Embryonic facial prominence (tissue), 1 donor: ENCODE measurements around the gene PNMA6F.

ENCODE experiments used
- DNase-seq: peaks from one replicate; pipeline ENCODE4 v3.0.0-alpha.2; 2016; ENCODE audit errors: extremely low spot score

PNMA6F gene

DNA sequence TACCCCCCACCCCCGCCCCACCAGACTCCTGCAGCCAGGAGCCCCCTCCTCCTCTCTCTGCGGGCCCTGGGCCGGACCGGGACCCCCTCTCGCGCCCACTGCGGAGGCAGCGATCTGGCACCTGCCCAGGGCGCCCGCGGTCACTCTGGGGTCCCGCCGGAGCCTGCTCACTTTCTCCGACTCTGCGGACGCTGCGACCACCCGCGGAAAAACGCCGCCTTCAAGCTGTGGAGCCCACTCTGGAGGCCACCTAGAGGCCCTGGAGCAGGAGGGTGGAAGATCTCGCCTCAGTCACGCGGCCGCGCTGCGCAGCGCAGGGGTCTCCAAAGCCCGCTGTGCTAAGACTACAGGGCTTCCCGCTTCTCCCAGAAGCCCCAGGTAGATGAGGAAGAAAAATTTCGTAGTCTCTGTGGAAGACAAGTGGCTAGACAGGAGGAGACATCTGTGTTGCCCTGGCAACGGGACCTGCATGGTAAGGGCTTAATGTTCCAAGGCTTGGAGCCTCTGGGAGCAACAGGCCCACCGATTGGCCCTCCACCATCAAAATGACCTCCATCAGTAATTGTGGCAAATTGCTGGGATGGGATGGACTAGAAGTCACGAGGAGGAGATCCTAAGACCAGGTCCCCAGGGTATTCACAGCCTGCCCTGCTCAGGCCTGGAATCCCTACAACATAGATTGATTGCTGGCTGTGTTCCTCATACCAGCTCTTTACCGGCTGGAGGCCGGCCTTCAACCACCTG lies at the start of gene PNMA6F:
Gene PNMA6F (minus strand): TSS at position 387 of the 744 bp plus-strand sequence. CDS start 1,093 bp downstream, outside the sequence.
- DNase-seq = no peak

DNA sequence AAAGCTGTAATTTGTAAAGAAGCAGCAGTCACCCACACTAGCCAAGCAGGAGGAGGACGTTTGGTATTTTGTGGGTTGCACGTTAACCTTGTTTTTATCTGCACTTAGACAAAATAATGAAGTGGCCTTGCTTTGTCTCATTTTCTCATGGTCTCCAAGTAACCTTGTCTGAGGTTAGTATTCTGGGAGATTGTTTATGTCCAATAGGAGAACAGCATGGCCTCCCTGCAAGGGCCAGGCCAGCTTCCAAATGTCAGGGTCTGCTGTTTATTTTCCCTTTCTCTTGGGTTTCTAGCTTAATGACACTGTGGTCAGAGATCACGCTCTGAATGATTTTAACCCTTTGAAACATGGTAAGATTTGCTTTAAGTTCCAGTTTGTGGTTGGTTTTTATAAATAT lies 49.7 kb upstream of the PNMA6F start:
- DNase-seq = no peak

DNA sequence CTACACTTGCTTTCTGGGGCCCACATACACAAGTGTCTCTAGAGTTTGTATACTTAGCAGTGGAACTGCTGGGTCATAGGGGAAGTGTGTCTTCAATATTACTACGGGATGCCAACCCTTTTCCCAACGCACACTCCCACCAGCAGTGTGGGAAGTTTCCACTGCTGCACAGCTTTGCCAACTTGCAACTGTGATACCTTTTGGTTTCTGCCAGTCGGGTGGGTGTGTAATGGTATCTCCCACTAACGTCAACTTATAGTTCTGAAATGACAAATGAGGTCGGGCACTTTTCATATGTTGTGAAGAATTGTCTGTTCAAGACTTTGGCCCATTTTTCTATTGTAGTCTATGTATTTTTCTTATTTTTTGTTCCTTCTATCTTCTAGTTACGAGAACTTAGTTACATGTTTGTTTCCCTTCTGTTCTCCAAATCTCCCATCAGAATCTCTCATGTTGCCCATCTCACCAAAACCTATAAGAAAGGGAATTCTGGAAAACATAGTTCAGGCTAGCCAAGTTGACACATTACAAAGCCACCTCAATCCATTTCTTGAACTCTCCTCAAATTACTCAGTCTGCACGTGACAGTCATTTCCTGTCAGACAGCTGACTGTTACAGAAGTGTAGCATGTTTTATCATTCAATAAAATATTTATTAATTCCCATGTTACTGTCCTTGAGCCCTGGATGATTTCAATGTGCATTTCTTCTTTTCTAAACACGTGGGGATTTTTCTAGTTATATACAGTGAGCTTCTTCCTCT lies 48.9 kb upstream of the PNMA6F start:
- no peak for DNase-seq

DNA sequence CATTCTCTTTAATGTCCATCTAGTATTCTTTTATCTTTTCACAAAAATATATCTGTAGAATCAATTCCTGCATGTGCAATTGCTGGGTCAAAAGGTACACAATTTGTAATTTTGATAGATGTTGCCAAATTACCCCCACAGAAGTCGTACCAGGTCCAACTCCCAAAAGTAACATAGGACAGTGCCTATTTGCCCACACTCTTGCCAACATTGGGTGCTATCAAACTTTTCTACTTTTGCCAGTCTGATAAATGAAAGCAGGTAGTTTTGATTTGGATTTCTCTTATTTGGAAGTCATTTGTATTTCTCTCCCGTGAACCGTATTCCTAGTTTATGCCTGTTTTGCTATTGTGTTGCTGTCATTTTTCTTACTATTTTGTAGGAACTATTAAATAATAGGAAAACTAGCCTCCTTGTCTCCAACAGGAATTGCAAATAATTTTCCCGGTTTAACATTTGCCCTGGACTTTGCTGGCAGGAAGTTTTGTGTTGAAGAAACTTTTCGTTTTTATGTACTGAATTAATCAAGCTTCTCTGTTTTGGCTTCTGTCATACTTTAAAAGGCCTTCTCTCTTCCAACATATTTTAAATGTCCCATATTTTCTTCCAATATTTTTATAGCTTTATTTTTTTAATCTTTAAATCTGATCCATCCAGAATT lies 45.4 kb upstream of the PNMA6F start:
- no peak for DNase-seq

DNA sequence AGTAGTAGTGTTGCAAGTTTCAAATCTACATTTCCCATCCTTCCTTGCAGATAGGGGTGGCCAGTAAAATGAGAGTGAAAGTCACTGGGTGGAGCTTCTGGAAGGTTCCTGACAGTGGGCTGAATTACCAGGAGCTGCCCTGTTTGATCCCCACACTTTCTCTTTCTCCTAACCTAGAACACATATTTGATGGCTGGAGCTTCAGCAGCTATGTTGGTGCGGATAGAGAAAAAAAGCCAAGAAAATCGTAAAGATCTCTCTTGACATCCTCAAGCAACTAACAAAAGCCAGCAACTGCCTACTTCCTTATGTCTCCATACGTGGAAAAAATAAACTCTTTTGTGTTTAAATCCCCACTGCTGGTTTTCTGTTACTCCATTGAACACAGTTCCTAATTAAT lies 44.6 kb upstream of the PNMA6F start:
- no peak for DNase-seq

DNA sequence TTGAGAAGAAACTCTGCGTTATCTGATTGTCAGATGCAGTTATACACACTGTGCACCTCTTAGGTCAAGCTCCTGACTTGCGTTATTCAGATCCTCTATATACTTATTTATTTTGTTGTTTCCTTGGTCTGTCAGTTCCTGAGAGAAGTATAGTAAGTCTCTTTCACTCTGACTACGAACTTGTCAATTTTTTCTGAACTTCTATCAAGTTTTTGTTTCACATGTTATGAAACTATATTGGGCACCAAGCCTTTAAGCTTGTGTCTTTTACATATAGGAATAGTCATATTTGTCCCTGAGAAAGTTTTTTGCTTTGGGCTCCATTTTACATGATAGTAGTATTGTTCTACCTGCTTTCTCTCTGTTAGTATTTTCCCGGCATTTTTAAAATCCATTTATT lies 44.1 kb upstream of the PNMA6F start:
- DNase-seq = no peak

DNA sequence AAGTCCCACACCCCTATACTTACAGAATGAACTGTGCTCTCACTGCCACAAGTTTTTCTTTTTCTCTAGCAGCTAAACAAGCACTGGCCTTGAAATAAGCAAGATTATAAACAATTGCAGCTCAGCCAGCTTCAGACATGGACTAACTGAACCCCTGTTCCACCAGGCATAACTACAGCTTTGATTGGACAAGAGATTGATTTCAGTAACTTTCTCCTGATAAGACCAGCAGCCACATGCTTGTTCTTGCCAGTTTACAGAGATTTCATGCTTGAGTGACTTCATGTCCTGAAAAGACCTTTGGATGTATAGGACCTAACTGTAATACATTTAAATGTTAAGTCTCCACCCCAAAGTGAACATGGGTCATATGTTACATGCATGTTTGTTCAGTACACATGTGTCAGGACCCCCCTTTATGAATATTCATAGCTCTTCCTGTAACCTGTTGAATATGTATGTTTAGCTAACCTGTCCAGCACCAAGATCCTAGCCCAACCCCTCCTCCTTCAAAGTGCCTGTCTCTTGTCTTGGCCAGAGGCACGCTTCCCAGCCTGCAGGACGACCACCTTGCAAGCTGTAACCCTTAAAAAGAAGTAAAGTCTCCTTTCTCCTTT lies 40.3 kb upstream of the PNMA6F start:
- DNase-seq = no peak

DNA sequence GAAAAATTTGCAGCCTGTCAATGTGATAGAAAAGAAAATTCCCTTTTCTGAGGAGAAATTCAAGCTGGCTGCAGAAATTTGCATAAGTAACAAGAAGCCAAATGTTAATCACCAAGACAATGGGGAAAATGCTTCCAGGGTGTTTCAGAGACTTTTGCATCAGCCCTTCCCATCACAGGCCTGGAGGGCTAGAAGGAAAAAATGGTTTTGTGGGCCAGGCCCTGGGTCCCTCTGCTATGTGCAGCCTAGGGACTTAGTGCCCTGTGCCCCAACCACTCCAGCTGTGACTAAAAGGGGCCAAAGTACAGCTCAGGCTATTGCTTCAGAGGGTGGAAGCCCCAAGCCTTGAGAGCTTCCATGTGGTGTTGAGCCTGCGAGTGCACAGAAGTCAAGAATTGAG lies 36.3 kb upstream of the PNMA6F start:
- DNase-seq = no peak

DNA sequence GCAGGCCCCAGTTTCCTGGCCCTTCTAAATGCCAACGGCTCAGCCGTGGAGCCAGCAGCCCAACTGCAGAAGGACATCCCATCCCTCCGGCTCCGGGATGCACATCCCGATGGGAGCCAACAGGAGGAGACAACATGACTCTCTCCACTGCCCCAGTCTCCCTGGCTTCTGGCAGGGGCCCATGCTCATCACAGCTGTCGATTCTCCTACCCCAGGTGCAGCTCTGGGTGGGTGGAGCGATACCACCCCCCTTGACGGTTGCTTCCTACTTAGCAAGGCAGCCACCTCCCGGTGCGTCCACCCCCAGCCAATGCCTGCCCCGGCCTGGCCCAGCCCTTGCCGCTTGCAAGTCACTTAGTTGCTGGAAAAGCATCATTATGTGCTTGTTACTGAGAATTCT lies 31.8 kb upstream of the PNMA6F start:
- no peak for DNase-seq

DNA sequence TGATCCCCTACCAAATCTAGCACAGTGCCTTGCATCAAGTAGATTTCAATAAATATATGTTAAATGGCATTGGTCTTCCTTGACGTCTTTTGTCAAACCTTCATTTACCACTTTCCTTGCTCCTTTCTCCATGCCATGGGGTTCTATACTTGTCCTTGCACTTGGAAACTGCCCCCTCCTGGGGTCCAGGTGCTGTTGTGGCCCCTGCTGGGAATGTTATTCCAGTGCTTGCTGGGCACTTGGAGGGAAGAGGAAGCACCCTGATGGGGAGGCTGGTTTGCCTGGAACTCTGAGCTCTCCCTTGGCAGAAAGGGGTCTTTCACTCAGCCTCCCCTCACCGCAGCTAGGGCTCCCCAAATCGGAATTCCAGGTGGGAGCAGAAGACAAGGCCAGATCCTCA lies 31.3 kb upstream of the PNMA6F start:
- no peak for DNase-seq

DNA sequence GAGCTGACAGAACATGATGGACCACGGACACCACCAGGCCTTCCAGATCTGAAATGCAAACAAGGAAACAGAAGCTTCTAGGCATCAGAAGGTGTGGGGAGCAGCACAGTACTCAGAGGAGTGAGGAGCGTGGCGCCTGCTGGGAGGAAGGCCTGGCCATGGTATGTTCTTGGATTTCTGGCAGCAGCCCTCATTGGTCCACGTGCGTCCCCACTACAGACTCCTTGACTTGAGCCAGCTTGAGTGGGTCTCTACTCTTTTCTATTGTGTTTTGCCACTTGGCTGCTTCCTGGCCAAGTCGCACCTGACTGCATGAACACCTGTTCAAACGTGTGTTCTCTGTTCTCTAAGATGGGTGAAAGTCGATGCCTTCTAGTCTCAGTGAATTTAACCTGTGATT lies 30.4 kb upstream of the PNMA6F start:
- no peak for DNase-seq

DNA sequence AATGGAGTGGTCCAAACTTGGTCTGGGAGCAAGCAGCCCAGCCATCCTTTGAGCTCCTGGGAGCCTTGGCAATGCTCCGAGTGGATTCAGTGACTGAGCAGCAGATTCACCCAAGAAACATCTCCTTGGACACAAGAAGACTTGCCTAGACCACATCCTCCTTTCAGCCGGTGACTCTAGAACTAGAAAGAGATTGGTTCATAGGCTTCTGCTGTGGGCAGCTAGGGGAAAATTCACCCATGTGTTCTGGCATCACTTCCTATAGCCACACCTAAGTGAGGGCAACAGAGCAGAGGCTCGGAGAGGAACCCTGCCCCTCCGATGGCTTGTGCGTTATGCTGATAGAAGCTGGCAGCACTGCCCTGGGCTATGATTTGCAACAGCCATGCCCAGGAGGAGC lies 28.4 kb upstream of the PNMA6F start:
- DNase-seq = no peak

DNA sequence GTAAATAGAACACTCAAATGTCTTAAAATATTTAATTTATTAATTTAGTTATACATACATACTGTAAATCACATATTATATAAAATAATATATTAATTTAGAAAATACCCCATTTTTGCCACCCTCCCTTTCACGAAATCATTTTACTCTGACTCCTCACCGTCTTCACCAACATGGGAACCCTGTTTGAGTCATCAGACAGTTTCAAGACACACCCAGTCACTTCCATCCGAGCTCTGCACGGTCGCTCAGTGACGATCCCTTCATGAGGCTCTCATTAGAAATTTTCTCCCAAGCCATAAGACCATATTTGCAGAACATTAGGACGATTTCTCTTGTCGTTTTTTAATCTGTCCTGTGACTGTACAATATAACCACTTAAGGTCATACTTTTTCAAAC lies 26.9 kb upstream of the PNMA6F start:
- no peak for DNase-seq

DNA sequence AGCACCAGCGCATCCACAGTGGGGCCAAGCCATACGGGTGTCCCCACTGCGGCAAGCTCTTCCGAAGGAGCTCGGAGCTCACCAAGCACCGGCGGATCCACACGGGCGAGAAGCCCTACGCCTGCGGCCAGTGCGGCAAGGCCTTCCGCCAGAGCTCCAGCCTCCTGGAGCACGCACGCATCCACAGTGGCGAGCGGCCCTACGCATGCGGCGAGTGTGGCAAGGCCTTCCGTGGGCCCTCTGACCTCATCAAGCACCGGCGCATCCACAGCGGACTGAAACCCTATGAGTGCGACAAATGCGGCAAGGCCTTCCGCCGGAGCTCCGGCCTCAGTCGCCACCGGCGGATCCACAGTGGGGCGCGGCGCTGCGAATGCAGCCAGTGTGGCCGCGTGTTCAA lies 26.0 kb upstream of the PNMA6F start:
- no peak for DNase-seq

DNA sequence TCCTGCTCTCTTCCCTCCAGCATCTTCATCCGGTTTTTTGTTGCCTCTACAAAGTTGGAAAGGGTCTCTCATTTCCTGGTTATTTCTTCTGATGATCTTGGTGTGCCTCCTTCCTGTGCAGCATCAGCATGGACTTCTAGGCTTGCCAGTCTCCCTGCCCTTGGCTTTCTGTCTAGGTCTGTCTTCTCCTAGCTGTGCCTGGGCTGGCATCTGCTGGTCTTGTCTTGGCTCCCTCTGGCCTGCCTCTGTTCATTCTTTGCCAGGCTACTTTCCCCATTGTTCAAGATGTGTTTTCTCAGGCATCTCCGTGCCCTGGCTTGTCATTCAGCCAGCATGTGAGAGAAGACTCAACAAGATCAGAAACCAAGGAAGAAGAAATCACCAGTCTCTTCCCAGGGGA lies 22.1 kb upstream of the PNMA6F start:
- no peak for DNase-seq

DNA sequence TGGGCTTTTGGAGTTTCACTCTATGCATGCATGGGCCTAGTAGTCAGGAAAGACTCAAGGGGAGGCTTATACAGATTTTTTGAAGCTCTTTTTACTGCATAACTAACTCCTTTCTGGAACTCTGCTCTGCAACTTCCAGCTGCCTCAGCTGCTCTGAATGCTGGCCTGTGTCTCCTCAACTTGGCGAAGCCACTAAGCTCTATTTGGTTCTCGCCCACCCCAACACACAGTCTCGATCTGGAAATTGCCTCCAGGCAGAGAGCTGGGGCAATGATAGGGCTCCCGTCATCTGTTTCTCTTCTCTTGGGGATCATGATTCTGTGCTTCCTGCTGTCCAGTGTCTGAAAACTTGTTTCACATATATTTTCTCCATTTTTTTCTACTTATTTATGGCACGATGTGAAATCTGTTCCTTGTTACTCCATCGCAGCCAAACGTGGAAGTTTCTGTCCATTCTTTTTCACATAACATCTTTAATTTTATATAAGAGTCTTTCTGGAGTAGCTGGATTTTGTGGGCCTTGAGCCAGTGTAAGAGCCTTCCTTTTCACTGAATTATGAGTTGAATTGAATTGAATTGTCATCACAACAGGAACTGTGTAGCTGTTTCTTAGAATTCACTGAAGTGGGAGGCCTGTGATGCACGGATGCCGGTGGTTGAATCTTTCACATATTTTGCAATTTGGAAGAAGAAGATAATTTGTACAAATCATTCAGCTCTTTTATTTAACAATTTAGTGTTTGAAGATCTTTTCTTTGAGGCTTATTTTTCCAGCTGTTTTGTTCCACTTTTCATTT lies 21.4 kb upstream of the PNMA6F start:
- DNase-seq = no peak

DNA sequence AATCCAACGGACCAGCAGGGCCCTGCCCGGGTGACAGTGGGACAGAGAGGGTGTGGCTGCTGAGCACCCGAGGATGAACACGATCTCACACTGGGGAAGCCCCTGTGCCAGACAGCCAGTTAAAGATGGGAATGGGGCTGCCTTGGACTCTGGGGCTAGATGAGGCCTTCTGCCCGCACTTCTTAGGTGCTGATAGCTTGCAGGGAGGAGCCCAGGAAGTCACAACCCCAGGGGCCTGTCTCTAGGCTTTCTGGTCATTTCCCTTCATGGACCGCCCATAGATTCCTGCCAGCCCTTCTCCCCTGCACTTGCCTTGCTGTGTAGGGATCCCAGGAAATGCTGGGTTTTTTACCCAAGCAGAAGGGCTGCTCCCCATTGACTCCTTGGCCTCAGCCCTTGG lies 18.5 kb upstream of the PNMA6F start:
- no peak for DNase-seq

DNA sequence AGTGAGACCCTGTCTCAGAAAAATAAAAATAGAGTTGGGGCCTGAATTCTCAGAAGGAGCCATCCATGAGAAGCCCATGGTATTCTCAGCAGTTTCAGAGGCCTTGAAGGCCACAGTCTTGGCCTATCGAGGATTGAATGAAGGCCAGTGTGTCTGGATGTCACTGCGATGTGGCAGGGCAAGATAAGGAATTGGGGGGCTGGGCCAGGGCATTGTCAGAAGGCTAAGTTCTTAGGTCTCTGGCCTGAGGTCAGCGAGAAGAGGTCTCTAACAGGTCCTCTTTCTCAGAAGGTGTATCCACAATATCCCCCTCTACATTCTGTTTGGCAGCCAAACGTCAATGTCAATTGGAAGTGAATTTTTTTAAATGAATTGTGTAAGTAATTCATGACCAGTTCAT lies 18.1 kb upstream of the PNMA6F start:
- DNase-seq = no peak

DNA sequence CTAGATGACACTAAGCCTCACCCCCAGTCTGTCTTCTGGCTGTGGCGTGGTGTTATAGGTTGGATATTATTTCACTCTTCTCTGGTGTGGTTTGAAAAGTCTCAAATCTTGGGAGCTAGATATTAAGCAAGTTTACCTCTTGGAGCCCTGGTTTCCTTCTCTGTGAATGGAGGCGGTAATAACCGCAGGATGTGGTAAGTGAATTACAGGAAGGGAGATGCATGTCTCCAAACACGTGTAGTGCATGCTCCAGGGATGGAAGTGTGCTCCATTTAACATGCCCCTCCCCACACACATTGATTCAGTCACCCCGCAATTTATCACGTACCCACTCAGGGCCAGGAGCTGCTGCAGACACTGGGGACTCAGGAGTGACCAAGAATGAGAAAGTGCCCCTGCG lies 17.3 kb upstream of the PNMA6F start:
- no peak for DNase-seq

DNA sequence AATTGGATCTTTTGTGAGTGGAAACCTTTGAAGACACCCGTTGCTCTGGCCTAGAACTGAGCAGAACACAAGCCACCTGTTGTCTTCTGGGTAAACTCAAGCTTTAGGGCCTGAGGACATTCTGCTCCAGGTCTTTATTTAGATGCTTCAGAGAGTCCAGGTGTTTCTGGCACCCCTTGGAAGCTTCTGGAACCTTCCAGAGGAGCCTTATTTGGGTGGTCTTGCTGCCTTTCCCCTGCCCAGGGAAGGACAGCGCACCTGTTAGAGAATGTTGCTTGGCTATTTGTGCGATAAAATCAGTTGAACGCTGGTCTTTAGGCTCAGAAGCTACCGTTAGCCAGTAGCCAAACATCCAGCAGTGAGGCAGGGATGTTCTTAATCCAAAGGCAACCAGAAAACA lies 15.4 kb upstream of the PNMA6F start:
- no peak for DNase-seq

DNA sequence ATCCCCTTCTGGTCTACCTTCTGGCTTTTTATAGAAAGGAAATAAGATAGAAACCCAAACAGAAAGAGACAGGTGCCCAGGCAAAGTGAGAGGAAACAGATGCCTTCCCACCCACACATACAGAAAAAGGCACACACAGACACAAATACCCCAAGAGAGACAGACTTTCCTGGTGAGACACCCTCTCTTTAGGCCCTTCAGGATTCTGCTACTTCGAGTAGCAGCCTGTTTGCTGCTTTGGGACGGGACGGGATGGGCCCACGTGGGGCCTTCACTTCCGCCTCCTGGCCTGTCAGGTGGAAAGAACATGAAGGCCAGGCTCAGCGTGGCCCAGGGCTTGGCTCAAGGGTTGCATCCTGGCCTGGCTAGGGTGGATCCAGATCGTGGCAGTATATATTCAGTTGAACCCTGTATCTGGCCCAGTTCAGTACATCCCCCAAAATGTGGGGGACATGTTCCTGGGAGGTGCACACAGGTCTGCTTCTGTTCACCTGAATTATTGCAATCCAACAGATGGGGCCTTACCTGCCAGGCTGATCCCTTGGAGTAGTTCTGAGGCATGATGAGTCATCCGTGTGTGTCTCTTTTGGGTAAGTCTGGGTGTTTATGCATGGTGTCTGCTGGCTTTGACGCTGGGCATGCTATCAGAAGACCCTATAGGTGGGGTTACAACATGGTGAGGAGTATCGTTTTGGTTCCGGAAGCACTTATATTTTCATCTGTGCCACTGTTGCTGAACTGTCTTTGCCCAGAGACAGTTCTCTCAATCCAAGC lies 14.7 kb upstream of the PNMA6F start:
- DNase-seq = no peak
